SKM-1 (cell line): ENCODE measurements around the gene PANX2.

ENCODE experiments used
- DNase-seq: peaks from one replicate; lab custom pipeline; 2025; ENCODE audit not compliant: unreplicated experiment; lab: John Stamatoyannopoulos, UW

The PANX2 gene

DNA sequence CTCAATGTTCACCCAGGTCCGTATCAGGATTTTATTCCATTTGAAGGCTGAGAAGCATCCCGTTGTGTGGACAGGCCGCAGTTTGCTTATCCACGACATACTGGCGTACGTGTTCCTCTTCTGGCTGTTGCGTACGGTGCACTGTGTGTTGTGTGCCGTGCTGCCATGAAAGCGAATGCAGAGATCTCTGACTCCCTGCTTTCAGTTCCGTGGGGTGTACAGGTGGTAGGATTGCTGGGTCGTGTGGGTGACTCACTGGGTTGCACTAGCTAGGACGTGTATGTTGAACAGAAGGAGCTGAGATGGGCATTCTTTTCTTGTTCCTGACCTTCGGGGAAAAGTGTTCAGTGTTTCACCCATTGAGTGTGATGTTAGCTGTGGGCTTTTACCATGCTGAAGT lies 40.6 kb downstream of the PANX2 start:
- DNase-seq = no peak

DNA sequence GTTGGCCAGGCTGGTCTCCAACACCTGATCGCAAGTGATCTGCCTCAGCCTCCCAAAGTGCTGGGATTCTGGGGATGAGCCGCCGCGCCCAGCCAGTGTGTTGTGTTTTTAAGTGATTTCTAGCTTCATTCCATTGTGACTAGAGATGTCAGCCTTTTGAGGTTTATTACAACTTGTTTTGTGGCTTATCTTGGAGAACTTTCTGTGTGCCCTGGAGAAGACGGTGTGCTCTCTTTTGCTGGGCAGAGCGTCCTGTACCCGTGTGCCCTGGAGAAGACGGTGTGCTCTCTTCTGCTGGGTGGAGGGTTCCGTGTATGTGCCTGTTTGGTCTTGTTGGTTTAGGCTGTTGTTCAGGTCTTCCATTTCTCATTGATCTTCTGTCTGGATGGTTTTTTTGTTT lies 42.7 kb downstream of the PANX2 start:
- no peak for DNase-seq

DNA sequence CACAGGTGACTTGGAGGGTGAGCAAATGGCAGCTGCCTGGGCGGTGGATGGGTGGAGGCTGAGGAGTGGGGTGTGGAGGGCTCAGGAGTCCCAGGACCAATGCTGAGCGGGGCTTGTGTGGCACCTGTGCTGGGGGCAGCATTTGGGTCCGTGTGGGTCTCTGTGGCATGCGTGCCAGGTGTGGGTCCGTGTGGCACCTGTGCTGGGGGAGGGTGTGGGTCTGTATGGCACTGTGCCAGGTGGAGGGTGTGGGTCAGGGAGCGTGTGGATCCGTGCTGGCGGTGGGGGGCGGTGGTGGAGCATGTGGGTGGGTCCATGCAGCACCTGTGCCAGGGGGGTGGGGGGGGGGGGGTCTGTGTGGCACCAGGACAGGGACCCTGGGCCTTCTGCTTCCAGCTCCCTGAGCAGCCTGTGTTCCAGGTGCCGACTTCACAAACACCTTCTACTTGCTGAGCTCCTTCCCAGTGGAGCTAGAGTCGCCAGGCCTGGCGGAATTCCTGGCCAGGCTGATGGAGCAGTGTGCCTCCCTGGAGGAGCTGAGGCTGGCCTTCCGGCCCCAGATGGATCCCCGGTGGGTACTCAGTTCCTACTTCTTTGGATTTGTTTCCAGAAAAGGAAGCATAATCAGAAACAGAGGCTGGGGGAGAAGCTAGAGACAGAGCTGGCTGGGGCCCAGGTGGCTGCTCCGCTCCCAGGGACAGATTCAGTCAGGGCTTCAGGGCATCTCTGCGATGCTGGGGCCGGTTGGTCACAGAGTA lies 44.9 kb downstream of the PANX2 start:
- DNase-seq = no peak

DNA sequence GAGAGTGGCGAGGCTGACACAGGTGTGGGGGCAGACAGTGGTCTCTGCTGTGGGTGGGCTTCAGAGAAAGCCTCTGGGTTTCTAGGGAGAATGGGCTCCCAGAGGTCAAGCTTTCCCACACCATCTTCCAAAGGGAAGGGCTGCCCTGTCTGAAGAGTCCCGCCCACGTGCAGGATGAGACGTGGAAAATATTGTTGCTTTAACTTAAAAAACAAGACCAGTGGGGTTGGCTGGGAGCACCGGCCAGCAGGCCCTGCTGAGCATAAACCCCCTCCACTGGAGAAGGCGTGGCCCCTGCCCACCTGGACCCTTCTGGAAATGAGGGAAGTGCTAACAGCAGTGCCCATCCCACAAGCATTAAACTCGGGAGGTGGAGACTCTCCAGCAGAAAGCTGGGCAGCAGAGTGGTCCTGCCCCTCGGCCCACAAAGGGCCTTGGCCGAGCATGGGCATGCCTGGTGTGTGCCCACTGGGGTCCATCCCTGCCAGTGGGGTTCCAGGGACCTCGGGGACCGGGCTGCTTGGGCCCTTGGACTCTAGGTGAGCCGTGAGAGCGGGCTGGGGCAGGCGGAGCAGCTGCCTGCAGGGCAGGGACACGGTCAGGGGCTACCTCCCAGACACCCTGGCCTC lies 45.6 kb downstream of the PANX2 start:
- DNase-seq = no peak

DNA sequence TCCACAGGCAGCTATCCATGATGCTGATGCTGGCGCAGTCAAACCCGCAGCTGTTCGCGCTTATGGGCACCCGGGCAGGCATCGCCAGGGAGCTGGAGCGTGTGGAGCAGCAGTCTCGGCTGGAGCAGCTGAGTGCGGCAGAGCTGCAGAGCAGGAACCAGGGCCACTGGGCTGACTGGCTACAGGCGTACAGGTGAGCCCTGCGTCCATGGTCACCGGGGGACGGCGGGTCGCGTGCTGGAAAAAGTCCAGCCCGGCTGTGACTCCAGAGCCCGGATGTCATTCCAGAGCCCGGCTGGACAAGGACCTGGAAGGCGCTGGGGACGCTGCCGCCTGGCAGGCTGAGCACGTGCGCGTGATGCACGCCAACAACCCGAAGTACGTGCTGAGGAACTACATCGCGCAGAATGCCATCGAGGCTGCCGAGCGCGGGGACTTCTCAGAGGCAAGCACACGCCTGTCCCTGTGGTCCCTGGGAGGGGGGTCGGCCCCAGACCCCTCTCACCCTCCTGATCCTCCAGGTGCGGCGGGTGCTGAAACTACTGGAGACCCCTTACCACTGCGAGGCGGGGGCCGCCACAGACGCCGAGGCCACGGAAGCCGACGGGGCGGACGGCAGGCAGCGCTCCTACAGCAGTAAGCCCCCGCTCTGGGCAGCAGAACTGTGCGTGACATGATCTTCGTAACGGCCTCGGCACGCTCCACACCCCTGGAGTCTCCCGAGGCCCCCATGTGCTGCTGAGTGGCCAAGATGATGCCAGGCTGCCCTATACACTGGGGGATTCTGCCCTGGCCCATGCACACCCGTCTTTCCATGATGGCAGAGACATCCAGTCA lies 46.4 kb downstream of the PANX2 start:
- DNase-seq = no peak

DNA sequence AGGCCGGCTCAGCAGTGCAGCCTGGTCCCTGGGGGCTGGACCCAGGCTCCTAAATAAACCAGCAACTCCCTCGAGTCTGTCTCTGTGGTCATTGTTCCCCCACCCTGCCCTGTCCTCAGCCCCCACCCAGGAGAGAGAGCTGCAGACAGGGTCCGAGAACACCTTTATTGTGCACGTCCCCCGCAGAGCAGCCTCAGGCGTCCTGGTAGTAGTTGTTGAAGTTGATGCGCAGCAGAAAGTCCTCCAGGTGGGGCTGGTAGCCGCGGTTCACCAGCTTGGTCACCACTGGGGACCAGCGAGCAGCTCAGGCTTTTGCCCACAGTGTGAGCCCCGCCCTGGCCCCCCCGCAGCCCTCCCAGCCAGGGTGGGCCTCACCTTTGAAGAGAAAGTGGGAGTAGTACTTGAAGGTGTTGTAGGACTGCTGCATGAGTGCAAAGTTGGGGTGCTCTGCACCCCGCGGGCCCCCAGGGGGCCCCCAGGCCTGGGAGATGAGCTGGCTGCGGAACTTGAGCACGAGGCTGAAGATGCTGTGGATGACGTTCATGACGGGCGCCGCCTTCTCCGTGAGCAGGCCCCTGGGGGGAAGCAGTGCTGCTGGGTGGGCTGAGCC lies 47.1 kb downstream of the PANX2 start:
- no peak for DNase-seq

DNA sequence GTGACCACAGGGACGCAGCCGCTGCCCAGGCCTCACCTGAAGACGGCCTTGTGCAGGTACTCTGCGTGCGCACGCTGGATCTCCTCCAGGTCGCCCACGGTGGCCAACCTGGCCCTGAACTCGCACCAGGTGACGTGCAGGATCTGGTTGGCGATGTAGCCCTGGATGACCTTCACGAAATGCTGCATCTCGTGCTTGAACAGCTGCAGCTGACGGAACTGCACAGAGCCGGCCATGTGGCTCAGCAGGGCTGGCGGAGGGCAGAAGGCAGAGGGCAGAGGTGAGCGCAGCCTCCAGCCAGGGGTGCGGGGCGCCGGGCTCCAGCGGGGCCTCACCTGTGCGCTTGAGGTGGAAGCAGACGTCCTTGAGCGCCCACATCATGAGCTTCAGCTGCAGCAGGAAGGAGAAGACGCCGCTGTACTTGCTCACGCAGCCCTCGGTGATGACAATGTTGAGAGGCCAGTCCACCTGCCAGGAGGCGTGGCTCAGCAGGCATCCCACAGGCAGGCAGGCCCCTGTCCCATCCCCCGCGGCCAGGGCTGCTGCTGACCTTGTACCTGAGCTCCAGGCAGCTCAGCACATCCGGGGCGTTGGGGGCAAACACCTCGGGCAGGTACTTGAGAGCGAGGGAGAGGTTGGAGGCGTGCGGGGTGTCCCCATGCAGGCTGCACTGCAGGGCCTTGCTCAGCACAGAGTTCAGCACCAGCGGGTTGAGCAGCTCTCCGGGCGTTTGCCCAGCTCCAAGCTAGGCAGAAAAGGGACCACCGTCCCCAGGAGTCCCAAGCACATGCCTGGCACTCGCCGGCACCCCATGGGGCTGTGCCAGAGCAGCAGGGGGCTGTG lies 47.8 kb downstream of the PANX2 start:
- no peak for DNase-seq

DNA sequence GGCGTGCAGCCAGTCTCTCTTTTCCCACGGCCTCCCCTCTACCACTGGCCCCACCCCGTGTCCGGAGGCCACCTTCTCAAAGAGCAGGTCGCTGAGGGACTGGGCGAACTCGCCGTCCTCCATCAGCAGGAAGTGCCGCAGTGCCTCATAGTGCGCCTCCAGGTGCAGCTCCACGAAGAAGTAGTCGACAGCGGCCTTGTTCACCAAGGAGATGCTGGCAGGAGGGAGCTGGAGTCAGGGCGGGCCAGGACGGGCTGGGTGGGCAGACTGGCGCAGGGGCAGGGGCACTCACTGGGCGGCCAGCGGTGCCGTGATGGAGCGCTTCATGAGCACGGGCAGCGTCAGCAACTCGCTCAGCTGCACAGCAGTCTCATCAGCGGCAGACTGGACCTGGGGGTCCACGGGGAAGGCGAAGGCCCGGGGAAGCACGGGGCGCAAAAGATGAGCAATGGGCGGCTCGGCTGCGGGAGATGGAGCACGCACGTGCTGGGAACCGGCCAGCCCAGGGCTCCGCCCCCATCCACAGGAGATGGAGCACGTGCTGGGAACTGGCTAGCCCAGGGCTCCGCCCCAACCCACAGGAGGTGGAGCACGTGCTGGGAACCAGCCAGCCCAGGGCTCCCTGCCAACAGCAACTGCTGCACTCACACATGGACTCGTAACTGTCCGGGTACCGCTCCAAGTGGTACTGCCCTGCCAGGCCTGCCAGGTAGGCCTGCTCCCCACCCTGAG lies 48.6 kb downstream of the PANX2 start:
- DNase-seq = no peak

DNA sequence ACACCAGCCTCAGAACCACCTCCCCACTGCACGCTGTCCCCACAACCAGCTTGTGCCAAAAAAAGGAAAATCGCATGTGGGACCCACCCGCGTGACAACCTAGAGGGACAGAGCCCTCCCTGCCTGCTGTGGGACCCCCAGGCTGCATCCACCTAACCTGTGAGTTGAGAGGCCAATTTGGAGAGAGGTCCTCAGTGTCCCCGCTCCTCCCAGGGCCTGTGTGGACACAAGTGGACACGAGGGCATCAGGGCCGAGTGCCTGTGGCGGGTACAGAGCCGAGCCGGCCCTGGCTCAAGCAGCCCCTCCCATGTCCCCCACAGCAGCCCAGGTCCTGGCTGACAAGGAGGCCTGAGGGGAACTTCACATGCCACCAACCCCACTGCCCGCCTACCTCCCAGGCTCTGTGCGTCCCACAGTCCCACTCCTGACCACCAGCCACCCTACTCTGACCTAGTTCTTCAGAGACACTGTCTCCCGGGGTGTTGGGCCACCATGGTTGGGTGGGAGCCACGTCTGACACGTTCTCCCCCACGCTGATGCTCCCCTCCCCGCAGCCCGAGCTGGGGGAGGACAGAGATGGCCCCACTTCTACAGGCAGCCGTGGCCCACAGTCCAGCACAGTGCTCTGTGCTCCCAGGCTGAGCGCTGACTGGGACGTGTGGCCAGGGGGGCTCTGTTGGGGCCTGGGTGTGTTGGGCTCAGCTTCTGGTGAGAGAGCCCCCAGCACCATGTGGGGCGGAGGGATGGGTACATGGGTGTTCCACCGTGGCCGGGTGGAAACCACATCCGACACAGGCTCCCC lies 49.5 kb downstream of the PANX2 start:
- no peak for DNase-seq

DNA sequence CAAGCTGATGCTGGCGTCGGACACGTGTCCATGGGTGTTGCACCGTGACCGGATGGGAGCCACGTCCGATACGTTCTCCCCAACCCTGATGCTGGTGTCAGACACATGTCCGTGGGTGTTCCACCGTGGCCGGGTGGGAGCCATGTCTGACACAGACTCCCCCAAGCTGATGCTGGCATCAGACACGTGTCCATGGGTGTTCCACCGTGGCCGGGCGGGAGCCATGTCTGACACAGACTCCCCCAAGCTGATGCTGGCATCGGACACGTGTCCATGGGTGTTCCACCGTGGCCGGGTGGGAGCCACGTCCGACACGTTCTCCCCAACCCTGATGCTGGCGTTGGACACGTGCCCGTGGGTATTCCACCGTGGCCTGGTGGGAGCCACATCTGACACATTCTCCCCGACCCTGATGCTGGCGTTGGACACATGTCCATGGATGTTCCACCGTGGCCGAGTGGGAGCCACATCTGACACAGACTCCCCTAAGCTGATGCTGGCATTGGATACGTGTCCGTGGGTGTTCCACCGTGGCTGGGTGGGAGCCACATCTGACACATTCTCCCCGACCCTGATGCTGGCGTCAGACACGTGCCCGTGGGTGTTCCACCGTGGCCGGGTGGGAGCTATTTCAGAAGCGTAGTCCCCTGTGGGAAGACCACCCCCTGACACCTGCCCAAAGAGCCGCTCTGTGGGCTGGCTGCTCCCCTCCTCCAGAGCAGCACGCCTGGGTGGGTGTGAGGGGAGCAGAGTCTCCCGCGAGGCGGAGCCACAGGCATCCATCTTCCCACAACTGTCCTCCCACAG lies 50.3 kb downstream of the PANX2 start:
- DNase-seq = no peak

DNA sequence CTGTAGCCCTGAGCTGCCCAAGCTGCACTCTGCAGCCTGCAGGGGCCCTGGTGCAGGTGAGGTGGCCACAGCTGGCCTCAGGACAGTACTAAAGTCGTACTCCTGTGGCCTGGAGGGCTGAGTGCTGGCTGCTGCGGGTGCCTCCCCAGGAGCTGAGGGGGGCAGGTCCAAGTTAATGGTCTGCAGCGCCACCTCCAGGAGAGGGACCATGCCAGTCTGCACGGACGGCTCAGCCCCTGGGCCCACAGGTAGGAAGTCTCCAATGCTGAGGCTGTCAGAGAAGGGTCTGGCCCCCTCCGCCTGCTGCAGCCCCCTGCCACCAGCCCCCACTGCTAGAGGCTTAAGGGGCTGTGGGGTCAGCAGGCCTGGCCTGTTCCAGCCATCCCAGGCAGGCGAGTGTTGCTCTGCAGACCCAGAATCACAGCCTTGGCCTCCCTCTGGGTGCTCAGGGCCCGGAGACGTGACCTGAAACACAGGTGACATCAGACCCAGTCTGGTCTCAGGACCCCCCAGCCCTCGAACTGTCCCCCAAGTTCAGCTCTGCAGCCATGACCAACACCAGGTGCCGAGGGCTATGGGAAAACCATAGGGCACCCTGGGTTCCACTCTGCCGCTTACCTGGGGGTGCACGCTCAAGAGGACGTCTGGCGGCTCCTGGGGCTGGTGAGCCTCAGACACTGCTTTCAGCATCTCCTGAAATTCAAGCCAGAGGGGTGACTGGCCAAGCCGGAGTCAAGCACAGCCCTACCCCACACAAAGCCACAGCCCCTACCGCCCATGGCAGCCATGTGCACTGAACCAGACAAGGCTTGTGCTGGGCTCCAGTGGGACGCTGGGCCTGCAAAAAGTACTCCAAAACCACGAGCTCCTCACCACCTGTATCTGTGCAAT lies 51.1 kb downstream of the PANX2 start:
- no peak for DNase-seq

DNA sequence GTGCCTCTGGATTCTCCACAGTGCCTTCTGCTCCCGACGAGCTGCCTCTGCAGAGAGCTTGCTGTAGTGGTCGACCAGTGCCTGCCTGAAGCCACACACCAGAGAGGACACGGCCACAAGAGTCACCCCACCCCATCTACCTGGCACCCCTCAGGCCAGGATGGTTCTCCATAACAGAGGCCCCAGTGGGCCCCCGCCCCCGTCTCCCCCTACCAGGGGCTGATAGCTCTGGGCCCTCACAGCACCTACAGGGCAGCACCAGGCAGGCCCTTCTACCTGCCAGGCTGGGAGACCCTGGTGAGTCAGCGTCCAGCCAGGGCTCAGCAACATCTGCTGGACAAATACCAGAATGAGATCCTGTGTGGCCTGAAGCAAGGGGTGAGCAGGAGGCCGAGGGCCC lies 52.0 kb downstream of the PANX2 start:
- no peak for DNase-seq

DNA sequence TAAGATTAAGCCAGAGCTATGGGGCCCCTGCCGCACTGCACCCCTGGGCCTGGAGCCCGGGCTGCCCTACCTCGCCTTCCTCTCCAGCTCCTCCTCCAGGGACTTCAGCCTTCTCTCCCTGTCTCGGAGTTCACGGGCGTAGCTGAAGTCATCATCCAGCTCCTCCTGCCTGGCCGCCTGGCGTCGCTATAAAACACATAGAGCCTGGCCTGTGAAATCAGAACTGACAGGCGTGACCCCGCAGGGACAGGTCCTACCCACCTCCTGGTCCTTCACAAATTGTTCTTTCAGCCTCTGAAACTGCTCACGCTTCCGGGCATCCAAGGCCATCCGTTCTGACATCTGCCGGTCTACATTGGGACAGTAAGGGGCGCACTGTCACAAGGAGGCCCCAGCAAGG lies 53.5 kb downstream of the PANX2 start:
- DNase-seq = no peak

DNA sequence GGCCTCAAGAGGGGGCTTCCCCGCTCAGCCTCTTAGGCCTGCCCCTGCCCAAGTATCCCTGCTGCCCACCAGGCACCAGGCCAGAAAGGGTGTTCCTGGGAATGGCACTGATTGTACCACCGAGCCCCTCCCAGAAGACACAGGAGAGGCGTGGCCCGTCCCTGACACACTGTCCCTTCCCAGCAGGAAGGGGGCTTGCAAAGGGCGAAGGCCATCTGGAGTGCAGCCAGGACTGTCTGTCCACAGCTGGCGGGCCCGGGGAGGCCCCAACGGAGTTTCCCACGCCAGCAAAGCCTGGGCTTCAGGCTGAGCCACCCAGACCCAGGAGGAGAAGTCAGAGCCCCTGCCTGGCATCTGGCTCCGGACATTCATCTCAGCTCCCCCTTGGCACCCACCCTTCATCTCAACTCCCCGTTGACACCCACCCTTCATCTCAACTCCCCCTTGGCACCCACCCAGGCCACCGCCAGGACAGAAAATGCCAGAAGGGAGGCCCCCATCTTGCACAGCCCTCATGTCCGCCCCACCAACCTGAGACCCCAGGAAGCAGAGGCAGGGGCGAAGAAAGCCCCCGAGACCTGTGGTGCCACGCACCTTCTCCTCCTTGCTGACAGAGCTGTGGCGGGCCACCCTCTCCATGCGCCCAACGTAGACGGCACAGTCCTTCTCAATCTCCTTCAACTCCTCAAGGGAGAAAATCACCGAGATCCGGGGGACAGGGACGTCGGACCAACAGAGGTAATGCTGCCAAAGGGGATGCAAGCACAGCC lies 54.9 kb downstream of the PANX2 start:
- no peak for DNase-seq

DNA sequence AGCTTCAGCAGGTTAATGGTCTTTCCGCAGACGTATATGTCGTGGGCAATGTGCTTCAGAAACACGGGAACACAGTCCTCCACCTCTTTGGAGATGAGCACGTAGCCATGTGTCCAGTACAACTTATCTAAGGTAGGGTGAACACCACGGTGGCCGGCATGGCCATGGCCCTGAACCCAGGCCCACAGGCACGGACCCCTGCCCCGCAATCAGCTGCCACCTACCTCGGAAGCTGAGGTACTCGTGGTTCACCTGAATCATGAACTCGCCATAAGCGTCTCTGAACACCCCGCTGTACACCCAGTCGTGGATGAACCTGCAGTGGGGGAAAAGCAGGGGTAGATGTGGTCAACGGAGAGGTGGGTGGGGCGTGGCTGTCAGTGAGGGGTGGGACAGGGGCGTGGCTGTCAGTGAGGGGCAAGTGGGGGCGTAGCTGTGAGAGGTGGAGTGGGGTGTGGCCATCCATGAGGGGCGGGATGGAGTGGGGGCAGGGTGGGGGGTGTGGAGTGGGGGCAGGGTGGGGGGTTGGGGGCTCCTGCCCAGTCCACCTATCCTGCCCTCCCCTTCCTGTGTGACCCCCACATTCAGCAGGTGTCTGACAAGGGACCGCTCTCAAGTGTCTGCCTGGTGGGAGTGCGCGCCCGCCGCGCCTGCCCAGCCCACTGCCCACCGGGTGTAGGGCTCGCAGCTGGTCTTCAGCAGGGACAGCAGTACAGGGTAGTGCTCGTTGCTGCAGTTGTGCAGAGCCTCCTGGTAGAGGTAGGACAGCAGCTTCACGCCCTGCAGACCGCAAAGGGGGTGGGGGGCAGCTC lies 55.7 kb downstream of the PANX2 start:
- DNase-seq = no peak

DNA sequence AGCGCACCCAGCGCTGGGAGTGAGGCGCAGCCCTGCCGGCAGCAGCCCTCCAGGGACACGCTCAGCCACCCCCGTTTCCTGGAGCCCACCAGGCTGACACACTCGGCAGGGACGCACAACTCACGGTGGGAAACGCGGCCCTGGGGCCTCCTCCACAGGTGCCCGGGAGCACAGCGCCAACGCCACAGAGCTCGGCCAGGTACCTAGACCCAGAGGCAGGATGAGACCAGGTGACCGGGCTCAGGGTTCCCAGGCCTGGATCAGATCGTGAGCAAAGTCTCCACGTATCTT lies 56.3 kb downstream of the PANX2 start:
- no peak for DNase-seq
